ENCODE measurements around the gene NBPF1. TPM values are rescaled to one million over a fixed set of nuclear protein-coding genes. Genes with fewer than 3 reads are reported as not detected.
"Not testable (repeated sequence)": the region's sequence is repeated elsewhere in the genome, so short reads cannot be mapped to it uniquely, and the experiment has no call there.

NBPF1 gene
- total RNA-seq, 1 experiment from 2014 or later = 27.7 TPM

DNA sequence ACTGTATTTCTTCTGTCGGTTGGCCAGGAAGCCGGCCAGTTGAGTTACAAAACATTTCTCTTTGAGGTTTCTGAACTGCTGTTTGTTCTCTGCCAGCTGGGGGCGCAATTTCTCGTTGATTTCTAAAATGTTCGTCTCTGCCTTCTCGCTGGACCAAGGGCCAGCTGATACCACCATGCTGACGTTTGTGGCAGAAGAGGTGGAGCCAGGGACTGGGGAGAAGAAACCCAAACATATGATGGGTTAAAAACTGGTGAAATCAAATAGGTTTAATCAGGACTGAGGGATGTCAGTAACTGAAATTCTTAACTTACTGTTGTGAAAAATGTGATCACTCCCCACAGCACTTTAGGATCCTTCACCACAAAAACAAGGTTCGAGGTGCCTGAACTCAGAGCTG, 21.5 kb downstream of the NBPF1 start:
- H3K4ac ChIP-seq (ENCODE audit: low read depth, low read length); H3K27me3 ChIP-seq (ENCODE audit: insufficient read depth, low read length); H3K4me1 Mint-ChIP-seq; H3K14ac ChIP-seq (ENCODE audit: insufficient read depth, low read length); H3K27ac ChIP-seq (ENCODE audit: insufficient read length, low read depth, low read length); DNase-seq; H2BK120ac ChIP-seq (ENCODE audit: low read depth, low read length, poor library complexity, severe bottlenecking); H3K4me1 ChIP-seq (ENCODE audit: insufficient read depth, low read length); H3K9me3 ChIP-seq (ENCODE audit: control insufficient read depth, low read depth, low read length); H3K79me2 ChIP-seq (ENCODE audit: insufficient read depth, low read length); H3K23ac ChIP-seq (ENCODE audit: insufficient read length, low read depth, low read length); H2BK12ac ChIP-seq (ENCODE audit: insufficient read length, low read depth, low read length); H2AK5ac ChIP-seq (ENCODE audit: insufficient read length, low read length); H3K4me3 Mint-ChIP-seq; H3K56ac ChIP-seq (ENCODE audit: insufficient read length, low read depth, low read length); H4K91ac ChIP-seq (ENCODE audit: insufficient read length, low read depth, low read length); H3K4me2 ChIP-seq (ENCODE audit: insufficient read depth, insufficient read length, low read length); H3K79me1 ChIP-seq (ENCODE audit: insufficient read depth, low read depth, low read length, poor library complexity, severe bottlenecking); H3K23me2 ChIP-seq (ENCODE audit: insufficient read length, low read depth, low read length, poor library complexity, severe bottlenecking); H4K20me1 ChIP-seq (ENCODE audit: control insufficient read depth, insufficient read depth, insufficient read length); H4K8ac ChIP-seq (replicated peaks; ENCODE audit: insufficient read length, low read depth, low read length); H3K36me3 Mint-ChIP-seq (ENCODE audit: insufficient read depth in 1 of 3, low read depth in 3 of 3); H3K18ac ChIP-seq (ENCODE audit: insufficient read length, low read depth, low read length); H2BK15ac ChIP-seq (ENCODE audit: low read depth, low read length); H3K9me3 Mint-ChIP-seq; H3K27me3 Mint-ChIP-seq (ENCODE audit: low read depth); H3K27ac Mint-ChIP-seq; H2BK5ac ChIP-seq (ENCODE audit: insufficient read length, low read length); H3K9ac ChIP-seq (ENCODE audit: extremely low read depth, insufficient read length, low read length); H4K5ac ChIP-seq (ENCODE audit: insufficient read length, low read depth, low read length); H2AFZ ChIP-seq (ENCODE audit: low read length); H3T11ph ChIP-seq (ENCODE audit: low read length); H2BK20ac ChIP-seq (ENCODE audit: low read depth, low read length, poor library complexity, severe bottlenecking): not testable (repeated sequence)
- WGBS (ENCODE audit: extremely low coverage, insufficient read length, low lambda C conversion rate) = no CpG with 5 or more reads among the region's 8 CpGs
- TF ChIP-seq, protein P1, sequence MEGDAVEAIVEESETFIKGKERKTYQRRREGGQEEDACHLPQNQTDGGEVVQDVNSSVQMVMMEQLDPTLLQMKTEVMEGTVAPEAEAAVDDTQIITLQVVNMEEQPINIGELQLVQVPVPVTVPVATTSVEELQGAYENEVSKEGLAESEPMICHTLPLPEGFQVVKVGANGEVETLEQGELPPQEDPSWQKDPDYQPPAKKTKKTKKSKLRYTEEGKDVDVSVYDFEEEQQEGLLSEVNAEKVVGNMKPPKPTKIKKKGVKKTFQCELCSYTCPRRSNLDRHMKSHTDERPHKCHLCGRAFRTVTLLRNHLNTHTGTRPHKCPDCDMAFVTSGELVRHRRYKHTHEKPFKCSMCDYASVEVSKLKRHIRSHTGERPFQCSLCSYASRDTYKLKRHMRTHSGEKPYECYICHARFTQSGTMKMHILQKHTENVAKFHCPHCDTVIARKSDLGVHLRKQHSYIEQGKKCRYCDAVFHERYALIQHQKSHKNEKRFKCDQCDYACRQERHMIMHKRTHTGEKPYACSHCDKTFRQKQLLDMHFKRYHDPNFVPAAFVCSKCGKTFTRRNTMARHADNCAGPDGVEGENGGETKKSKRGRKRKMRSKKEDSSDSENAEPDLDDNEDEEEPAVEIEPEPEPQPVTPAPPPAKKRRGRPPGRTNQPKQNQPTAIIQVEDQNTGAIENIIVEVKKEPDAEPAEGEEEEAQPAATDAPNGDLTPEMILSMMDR (conservative IDR thresholded peaks at IDR 0.05) = peak; percentile 40; the same call in 1 of the 3 replicates

DNA sequence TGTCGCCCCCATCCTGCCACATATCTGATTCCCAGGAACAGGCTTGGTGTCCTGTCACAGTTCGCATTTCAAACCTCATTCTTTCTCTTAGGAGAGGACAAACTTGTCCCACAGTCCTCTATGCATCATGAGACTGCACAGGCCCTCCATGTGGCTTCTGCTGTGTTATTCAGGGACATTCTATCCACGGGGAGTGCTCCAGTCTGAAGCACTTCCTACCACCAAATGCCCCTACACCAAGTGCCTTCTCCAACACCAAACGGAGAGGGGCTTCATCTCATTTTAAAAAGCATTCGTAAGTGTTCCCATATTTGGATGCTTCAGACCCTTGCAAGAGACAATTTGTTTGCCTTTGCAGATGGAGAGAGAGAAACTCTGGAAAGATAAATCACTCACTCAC, 25.3 kb downstream of the NBPF1 start:
- H2BK5ac ChIP-seq (ENCODE audit: insufficient read length, low read length); H3K4me1 ChIP-seq (ENCODE audit: insufficient read depth, low read length); H3K23ac ChIP-seq (ENCODE audit: insufficient read length, low read depth, low read length); H2BK20ac ChIP-seq (ENCODE audit: low read depth, low read length, poor library complexity, severe bottlenecking); H3K9me3 ChIP-seq (ENCODE audit: control insufficient read depth, low read depth, low read length); H3K4me3 Mint-ChIP-seq; H3K56ac ChIP-seq (ENCODE audit: insufficient read length, low read depth, low read length); H3K18ac ChIP-seq (ENCODE audit: insufficient read length, low read depth, low read length); H3K27ac ChIP-seq (ENCODE audit: insufficient read length, low read depth, low read length); H3K27me3 Mint-ChIP-seq (ENCODE audit: low read depth); H4K8ac ChIP-seq (replicated peaks; ENCODE audit: insufficient read length, low read depth, low read length); H3K4me1 Mint-ChIP-seq; H3K79me1 ChIP-seq (ENCODE audit: insufficient read depth, low read depth, low read length, poor library complexity, severe bottlenecking); H2BK120ac ChIP-seq (ENCODE audit: low read depth, low read length, poor library complexity, severe bottlenecking); H2AK5ac ChIP-seq (ENCODE audit: insufficient read length, low read length); H3K23me2 ChIP-seq (ENCODE audit: insufficient read length, low read depth, low read length, poor library complexity, severe bottlenecking); H3K27me3 ChIP-seq (ENCODE audit: insufficient read depth, low read length); H2AFZ ChIP-seq (ENCODE audit: low read length); H3K14ac ChIP-seq (ENCODE audit: insufficient read depth, low read length); H4K20me1 ChIP-seq (ENCODE audit: control insufficient read depth, insufficient read depth, insufficient read length); H3K4ac ChIP-seq (ENCODE audit: low read depth, low read length); H3K79me2 ChIP-seq (ENCODE audit: insufficient read depth, low read length); H4K91ac ChIP-seq (ENCODE audit: insufficient read length, low read depth, low read length); H3K9ac ChIP-seq (ENCODE audit: extremely low read depth, insufficient read length, low read length); DNase-seq; H4K5ac ChIP-seq (ENCODE audit: insufficient read length, low read depth, low read length); H3K4me2 ChIP-seq (ENCODE audit: insufficient read depth, insufficient read length, low read length); H3K36me3 Mint-ChIP-seq (ENCODE audit: insufficient read depth in 1 of 3, low read depth in 3 of 3); H3K9me3 Mint-ChIP-seq; H2BK12ac ChIP-seq (ENCODE audit: insufficient read length, low read depth, low read length); H3T11ph ChIP-seq (ENCODE audit: low read length); H2BK15ac ChIP-seq (ENCODE audit: low read depth, low read length): not testable (repeated sequence)
- peak overlapping the region in 1 of 3 experiments; percentile 37; a peak in 1 of 7 replicates for H3K27ac Mint-ChIP-seq
- no CpG with 5 or more reads among the region's 5 CpGs for WGBS (ENCODE audit: extremely low coverage, insufficient read length, low lambda C conversion rate)
